ENCODE data around the gene CCR9.

CCR9 gene

DNA sequence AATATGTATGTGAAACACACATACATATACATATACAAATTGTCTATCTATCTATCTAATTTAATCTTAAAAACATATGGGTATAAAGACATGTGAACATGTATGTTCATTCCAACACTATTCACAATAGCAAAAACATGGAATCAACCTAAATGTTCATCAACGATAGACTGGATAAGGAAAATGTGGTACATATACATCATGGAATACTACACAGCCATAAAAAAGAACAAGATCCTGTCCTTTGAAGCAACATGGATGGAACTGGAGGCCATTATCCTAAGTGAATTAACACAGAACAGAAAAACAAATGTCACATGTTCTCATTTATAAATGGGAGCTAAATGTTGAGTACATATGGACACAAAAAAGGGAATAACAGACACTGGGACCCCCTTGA, 5.8 kb downstream of the CCR9 start:
- Histone ChIP-seq H3K27ac (no peak overlapping the region), H3K4me3 (no peak overlapping the region)
- no peak for DNase-seq (ENCODE audit: low spot score)
- TF ChIP-seq CTCF (IDR thresholded peaks at IDR 0.05): no peak

DNA sequence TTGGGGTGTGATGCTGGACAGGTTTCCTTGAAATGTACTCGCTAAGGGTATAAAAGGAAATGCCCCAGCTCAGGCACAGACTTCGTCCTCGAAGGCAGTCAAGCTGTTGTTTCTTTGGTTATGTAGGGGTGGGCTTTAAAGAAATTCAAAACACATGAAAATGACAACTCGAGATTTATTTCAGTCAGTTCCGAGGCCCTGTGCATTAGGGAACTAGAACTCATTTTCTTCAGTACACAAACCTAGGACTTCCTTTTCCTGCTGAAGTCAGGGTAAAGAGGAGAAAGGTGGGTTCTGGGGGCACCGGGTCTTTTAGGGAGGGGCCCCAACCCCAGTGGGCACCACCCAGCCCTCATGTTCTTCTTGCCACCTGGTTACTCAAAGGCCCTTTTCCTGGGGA, 7.7 kb downstream of the CCR9 start:
- H3K27ac ChIP-seq: no peak overlapping the region
- H3K4me3 ChIP-seq: no peak overlapping the region
- no peak for DNase-seq (ENCODE audit: low spot score)
- no peak for TF ChIP-seq CTCF (IDR thresholded peaks at IDR 0.05)

DNA sequence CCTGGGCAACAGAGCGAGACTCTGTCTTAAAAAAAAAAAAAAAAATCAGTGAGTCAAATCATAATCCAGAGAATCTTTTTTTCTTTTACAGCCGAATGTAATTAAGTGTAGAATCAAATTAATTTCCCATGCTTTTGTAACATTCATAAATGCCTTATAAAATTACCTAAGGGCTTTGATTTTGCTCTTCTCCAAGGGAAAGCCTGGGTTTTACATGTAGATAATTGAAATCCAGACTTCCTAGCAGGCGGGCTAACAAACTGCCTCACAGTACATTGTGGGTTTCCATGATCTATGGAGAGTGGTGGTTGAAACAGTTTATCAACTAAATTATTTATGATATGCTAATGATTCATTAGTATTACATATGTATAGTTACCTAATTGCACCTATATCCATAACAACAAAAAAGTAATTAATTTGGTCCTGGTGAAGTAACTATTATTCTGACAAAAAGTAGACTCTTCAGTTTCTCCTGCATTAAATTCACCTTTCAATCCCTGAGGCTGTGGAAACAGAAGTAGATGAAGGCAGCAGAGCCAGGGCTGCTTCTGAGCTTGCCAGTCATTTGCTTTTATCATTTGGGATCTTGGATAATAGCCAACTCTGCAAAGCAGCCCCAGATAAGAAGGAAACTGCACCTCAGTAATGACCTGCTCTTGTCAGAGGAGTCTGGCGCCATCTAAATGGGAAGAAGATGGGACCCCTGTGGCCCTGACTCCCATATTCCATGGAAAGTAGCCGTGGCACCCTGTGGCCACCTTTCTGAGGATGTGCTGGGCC, 9.5 kb downstream of the CCR9 start:
- TF ChIP-seq CTCF (IDR thresholded peaks at IDR 0.05): no peak
- DNase-seq (ENCODE audit: low spot score): no peak
- no peak overlapping the region for H3K27ac ChIP-seq
- H3K4me3 ChIP-seq: no peak overlapping the region

- Histone ChIP-seq H3K4me3 (no peak overlapping the region), H3K27ac (no peak overlapping the region)
- no peak for TF ChIP-seq CTCF (IDR thresholded peaks at IDR 0.05)
- no peak for DNase-seq (ENCODE audit: low spot score)
Measured at GRCh38 chr3:45896956-45897355, 10.6 kb downstream of the CCR9 start.

- DNase-seq (ENCODE audit: low spot score): no peak
- Histone ChIP-seq H3K27ac (no peak overlapping the region), H3K4me3 (no peak overlapping the region)
- no peak for TF ChIP-seq CTCF (IDR thresholded peaks at IDR 0.05)
Measured at GRCh38 chr3:45904931-45905330, 18.6 kb downstream of the CCR9 start.

- no peak overlapping the region for H3K27ac ChIP-seq
- TF ChIP-seq CTCF (IDR thresholded peaks at IDR 0.05): no peak
- H3K4me3 ChIP-seq: no peak overlapping the region
- no peak for DNase-seq (ENCODE audit: low spot score)
Measured at GRCh38 chr3:45905755-45906154, 19.4 kb downstream of the CCR9 start.

GRCh38 chr3:45906681-45907407, 20.5 kb downstream of the CCR9 start:
- TF ChIP-seq CTCF (IDR thresholded peaks at IDR 0.05): no peak
- Histone ChIP-seq H3K27ac (no peak overlapping the region), H3K4me3 (no peak overlapping the region)
- no peak for DNase-seq (ENCODE audit: low spot score)

Data from coronary artery (tissue), 2 donors.